Vagina (tissue), 2 donors: ENCODE results near the gene VOPP1.

ENCODE experiments used
- POLR2A ChIP-seq, 2 donors: fragments of 450-650 bp; IDR thresholded peaks; one replicate each; pipeline ENCODE4 v1.6.1; 2017; ENCODE audit warnings: antibody characterized with exemption in 2 of 2, mild to moderate bottlenecking in 2 of 2, moderate library complexity in 2 of 2
- TF ChIP-seq, protein P1 (sequence below), 3 experiments: fragments of 450-650 bp in 2 of 3; fragments of 200-600 bp in 1 of 3; sonication (generic) in 1 of 3; IDR thresholded peaks; one replicate each; pipeline ENCODE4 v1.5.1; 2017 to 2019; ENCODE audit warnings: antibody characterized with exemption in 3 of 3, mild to moderate bottlenecking in 2 of 3, moderate library complexity in 2 of 3

- TF ChIP-seq, protein P1, sequence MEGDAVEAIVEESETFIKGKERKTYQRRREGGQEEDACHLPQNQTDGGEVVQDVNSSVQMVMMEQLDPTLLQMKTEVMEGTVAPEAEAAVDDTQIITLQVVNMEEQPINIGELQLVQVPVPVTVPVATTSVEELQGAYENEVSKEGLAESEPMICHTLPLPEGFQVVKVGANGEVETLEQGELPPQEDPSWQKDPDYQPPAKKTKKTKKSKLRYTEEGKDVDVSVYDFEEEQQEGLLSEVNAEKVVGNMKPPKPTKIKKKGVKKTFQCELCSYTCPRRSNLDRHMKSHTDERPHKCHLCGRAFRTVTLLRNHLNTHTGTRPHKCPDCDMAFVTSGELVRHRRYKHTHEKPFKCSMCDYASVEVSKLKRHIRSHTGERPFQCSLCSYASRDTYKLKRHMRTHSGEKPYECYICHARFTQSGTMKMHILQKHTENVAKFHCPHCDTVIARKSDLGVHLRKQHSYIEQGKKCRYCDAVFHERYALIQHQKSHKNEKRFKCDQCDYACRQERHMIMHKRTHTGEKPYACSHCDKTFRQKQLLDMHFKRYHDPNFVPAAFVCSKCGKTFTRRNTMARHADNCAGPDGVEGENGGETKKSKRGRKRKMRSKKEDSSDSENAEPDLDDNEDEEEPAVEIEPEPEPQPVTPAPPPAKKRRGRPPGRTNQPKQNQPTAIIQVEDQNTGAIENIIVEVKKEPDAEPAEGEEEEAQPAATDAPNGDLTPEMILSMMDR (IDR thresholded peaks at IDR 0.05), result no peak
- TF ChIP-seq POLR2A (IDR thresholded peaks at IDR 0.05), result no peak
Measured at GRCh38 chr7:55426676-55427075, 145.6 kb downstream of the VOPP1 start.
